ENCODE results near the gene DOK6.

Gene DOK6

DNA sequence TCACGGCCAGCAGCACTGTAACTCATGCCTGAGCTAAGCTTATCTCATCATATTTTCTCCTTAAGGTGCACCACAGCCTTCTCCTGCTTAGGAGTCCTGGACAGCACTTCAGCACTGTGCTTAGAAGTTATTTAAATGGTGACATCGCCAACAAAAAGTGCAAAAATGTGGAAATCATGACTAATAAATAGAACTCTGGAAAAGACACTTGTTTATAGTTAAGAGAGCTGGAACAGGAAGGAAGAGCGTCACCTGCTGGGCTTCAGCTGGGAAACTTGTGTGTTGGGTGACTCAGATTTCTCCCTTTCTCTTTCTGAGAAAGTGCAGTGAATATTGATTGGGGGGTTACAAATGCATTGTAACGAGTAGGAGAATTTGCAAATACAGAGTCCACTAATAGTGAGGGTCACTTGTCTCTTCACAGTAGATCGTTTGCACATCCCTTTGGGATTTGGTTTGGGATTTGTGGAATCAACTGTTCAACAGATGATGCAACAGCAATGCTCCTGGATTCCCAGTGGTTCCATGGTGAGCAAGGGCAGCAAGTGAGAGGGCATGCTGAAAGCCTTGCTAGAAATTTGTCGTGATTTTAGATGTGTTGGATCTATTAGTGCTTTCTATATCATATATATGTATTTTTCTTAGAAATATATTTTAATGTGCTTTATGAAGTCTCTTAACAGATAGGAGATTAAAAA, 84.2 kb downstream of the DOK6 start:
- TF ChIP-seq TAF1 (IDR thresholded peaks at IDR 0.05; ENCODE audit: low read depth, low read length) (no peak), POU2F2 (IDR thresholded peaks at IDR 0.05; ENCODE audit: low read depth, low read length) (no peak), SPI1 (IDR thresholded peaks at IDR 0.05; ENCODE audit: low read depth, low read length) (no peak), POLR2A (IDR thresholded peaks at IDR 0.05; ENCODE audit: low read depth, low read length) (no peak), PAX5 (IDR thresholded peaks at IDR 0.05; ENCODE audit: insufficient read depth, low read length, severe bottlenecking) (no peak), POLR2AphosphoS5 (IDR thresholded peaks at IDR 0.05; ENCODE audit: low read depth, low read length) (no peak)
- FAIRE-seq (no peak), DNase-seq (ENCODE audit: insufficient read length, low spot score) (no peak)

DNA sequence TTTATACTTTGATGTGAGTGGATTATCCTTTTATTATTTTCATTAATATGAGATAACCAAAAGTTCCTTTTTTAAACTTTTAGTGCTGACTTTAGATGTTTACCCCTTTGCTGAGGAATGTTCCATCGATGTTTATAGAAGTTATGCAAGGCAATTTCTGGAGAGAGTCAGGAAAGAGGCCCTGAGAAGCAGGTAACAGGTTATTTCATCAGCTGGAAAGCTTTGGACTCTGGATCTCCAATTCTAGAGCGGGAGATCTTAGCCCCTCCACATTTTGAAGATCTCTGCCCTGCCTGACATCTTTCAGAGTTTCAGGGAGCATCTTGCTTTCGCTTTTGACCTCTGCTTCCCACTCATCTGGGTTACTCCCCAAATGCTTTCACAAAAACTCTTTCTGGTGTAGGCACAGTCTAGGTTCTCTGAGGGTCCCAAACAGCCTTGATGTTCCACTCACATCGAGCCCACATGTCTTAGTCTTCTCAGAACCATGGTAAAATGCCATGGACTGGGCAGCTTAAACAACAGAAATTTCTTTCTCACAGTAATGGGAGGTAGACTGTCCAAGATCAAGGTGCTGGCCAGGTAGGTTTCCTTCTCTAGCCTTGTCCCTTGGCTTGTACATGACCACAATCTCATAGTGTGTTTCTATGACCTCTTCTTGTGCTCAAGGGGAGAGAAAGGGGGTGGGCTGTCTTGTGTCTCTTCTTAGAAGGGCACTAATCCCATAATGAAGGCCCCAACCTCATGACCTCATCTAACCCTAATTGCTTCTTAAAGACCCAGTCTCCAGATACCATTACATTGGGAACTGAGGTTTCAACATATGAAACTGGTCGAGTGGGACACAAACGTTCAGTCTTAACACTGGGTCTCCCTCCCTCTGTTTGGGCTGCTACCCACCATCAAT, 87.1 kb downstream of the DOK6 start:
- FAIRE-seq: no peak
- no peak for TF ChIP-seq PAX5 (IDR thresholded peaks at IDR 0.05; ENCODE audit: insufficient read depth, low read length, severe bottlenecking)
- no peak for TF ChIP-seq POU2F2 (IDR thresholded peaks at IDR 0.05; ENCODE audit: low read depth, low read length)
- no peak for TF ChIP-seq POLR2A (IDR thresholded peaks at IDR 0.05; ENCODE audit: low read depth, low read length)
- TF ChIP-seq TAF1 (IDR thresholded peaks at IDR 0.05; ENCODE audit: low read depth, low read length): no peak
- TF ChIP-seq SPI1 (IDR thresholded peaks at IDR 0.05; ENCODE audit: low read depth, low read length): no peak
- TF ChIP-seq POLR2AphosphoS5 (IDR thresholded peaks at IDR 0.05; ENCODE audit: low read depth, low read length): no peak
- no peak for DNase-seq (ENCODE audit: insufficient read length, low spot score)

DNA sequence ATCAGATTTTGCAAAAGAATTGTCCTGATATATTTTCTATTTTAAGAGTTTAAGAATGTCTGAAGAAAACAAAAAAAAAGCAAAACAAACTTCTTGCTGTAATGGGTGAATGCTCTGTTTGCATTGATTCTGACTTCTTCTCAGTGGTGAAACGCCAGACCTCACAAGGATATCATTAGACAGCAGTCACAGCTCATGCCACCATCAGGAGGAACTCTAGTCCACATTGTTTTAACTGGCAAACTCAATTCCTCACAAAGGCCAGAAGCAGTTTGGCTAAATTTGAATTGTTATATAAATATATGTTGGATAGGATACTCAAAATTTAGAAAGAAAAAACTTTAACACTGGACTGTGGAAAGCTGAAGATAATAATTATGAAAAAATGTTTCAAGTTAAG, 89.4 kb downstream of the DOK6 start:
- DNase-seq (ENCODE audit: insufficient read length, low spot score): no peak
- FAIRE-seq: no peak
- TF ChIP-seq POLR2A (IDR thresholded peaks at IDR 0.05; ENCODE audit: low read depth, low read length): no peak
- no peak for TF ChIP-seq SPI1 (IDR thresholded peaks at IDR 0.05; ENCODE audit: low read depth, low read length)
- no peak for TF ChIP-seq POLR2AphosphoS5 (IDR thresholded peaks at IDR 0.05; ENCODE audit: low read depth, low read length)
- no peak for TF ChIP-seq POU2F2 (IDR thresholded peaks at IDR 0.05; ENCODE audit: low read depth, low read length)
- no peak for TF ChIP-seq TAF1 (IDR thresholded peaks at IDR 0.05; ENCODE audit: low read depth, low read length)
- TF ChIP-seq PAX5 (IDR thresholded peaks at IDR 0.05; ENCODE audit: insufficient read depth, low read length, severe bottlenecking): no peak

DNA sequence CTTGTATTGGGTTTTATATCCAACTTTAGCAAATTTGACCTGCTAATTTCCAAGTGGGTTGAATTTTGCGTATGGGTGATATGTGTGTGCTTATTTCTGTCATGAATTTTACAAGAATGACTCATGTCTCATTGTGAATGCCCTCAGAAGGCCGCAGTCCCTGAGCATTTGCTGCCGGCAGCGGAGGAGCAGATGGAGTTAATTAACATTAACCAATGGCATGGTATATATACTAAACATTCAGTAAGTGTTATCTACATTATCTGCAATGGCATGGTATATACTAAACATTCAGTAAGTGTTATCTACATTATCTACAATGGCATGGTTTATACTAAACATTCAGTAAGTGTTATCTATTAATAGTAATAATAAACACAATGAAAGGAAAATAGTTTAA, 90.1 kb downstream of the DOK6 start:
- no peak for DNase-seq (ENCODE audit: insufficient read length, low spot score)
- FAIRE-seq: no peak
- no peak for TF ChIP-seq TAF1 (IDR thresholded peaks at IDR 0.05; ENCODE audit: low read depth, low read length)
- no peak for TF ChIP-seq PAX5 (IDR thresholded peaks at IDR 0.05; ENCODE audit: insufficient read depth, low read length, severe bottlenecking)

DNA sequence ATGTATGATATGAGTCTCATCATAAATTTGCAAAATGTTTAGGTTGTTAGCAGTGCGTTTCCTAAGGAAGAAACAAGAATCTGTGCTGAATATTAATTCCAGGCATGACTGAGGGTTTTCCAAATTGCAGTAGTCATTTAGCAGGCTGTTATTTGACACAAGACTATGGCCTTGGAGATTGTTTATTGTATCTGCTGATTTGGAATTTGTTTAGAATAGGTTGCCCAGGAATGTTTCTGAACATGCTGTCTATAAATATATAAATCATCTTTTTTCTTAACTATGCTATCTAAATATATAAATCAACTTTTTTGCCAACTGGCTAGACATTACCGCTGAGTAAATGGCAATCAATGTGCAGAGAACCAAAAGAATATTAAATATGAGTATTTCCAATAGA, 90.9 kb downstream of the DOK6 start:
- TF ChIP-seq POU2F2 (IDR thresholded peaks at IDR 0.05; ENCODE audit: low read depth, low read length): no peak
- TF ChIP-seq POLR2AphosphoS5 (IDR thresholded peaks at IDR 0.05; ENCODE audit: low read depth, low read length): no peak
- TF ChIP-seq SPI1 (IDR thresholded peaks at IDR 0.05; ENCODE audit: low read depth, low read length): no peak
- no peak for TF ChIP-seq POLR2A (IDR thresholded peaks at IDR 0.05; ENCODE audit: low read depth, low read length)
- FAIRE-seq: no peak

DNA sequence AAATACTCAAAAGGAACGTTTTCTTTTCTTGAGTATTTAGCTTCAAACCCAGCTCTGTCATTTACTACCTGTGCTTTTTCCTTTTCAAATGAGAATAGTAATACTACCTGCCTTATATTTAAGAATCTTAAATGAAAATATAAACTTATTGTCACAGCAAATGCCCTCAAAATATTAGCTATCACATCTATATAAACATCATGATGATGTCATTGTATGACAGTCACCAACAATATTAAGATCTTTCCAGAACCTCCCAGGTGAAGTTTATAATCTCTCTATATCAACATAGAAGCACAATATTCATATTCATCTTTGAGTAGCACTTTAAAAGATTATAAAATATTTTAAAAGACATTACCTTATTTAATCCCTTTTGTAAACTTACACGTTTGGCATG, 92.2 kb downstream of the DOK6 start:
- TF ChIP-seq POU2F2 (IDR thresholded peaks at IDR 0.05; ENCODE audit: low read depth, low read length): no peak
- TF ChIP-seq POLR2A (IDR thresholded peaks at IDR 0.05; ENCODE audit: low read depth, low read length): no peak
- TF ChIP-seq PAX5 (IDR thresholded peaks at IDR 0.05; ENCODE audit: insufficient read depth, low read length, severe bottlenecking): no peak
- no peak for TF ChIP-seq SPI1 (IDR thresholded peaks at IDR 0.05; ENCODE audit: low read depth, low read length)
- TF ChIP-seq POLR2AphosphoS5 (IDR thresholded peaks at IDR 0.05; ENCODE audit: low read depth, low read length): no peak
- TF ChIP-seq TAF1 (IDR thresholded peaks at IDR 0.05; ENCODE audit: low read depth, low read length): no peak
- DNase-seq (ENCODE audit: insufficient read length, low spot score) (no peak), FAIRE-seq (no peak)

More for the DNA sequence above, 90.9 kb downstream of the DOK6 start:
- no peak for DNase-seq (ENCODE audit: insufficient read length, low spot score)

DNA sequence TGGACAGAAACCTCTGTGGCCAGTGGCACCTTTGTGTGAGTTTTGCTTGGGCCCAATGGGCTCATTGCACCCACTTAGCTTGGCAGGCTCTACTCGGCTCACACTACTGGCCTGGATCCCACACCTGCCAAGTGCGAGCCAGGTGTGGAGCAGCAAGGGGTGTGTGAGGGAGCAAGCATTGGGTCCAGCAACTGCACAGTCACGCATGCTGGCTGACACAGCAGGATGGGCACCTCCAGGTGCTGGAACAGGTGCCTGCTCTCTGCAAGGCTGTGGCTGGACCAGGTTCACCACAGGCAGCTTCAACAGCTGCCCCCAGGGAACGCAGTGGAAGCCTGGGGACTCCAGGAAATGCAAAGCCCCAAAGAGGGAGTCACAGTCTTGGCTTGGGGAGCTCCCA, 94.2 kb downstream of the DOK6 start:
- no peak for FAIRE-seq
- DNase-seq (ENCODE audit: insufficient read length, low spot score): no peak
- TF ChIP-seq TAF1 (IDR thresholded peaks at IDR 0.05; ENCODE audit: low read depth, low read length) (no peak), SPI1 (IDR thresholded peaks at IDR 0.05; ENCODE audit: low read depth, low read length) (no peak), PAX5 (IDR thresholded peaks at IDR 0.05; ENCODE audit: insufficient read depth, low read length, severe bottlenecking) (no peak), POLR2A (IDR thresholded peaks at IDR 0.05; ENCODE audit: low read depth, low read length) (no peak)

DNA sequence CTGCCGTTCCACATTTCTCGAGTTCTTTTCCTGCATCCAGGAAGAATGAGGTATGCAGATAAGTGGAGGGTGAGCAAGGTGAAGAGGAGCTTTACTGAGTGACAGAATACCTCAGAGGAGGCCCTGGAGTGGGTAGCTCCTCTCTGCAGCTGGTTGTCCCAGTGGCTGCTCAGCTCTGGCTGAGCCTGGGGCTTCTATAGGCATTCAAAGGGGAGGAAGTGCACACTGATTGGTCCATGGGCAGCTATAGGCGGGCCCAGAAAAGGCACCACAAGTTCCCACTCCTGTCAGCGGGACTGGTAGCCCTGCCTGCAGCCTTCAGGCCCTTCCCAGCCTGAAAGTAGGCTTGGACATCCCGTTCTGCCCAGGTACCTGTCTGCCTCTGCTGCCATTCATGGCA, 94.7 kb downstream of the DOK6 start:
- FAIRE-seq (no peak), DNase-seq (ENCODE audit: insufficient read length, low spot score) (no peak)
- TF ChIP-seq POLR2A (IDR thresholded peaks at IDR 0.05; ENCODE audit: low read depth, low read length) (no peak), SPI1 (IDR thresholded peaks at IDR 0.05; ENCODE audit: low read depth, low read length) (no peak), TAF1 (IDR thresholded peaks at IDR 0.05; ENCODE audit: low read depth, low read length) (no peak), PAX5 (IDR thresholded peaks at IDR 0.05; ENCODE audit: insufficient read depth, low read length, severe bottlenecking) (no peak), POLR2AphosphoS5 (IDR thresholded peaks at IDR 0.05; ENCODE audit: low read depth, low read length) (no peak), POU2F2 (IDR thresholded peaks at IDR 0.05; ENCODE audit: low read depth, low read length) (no peak)

DNA sequence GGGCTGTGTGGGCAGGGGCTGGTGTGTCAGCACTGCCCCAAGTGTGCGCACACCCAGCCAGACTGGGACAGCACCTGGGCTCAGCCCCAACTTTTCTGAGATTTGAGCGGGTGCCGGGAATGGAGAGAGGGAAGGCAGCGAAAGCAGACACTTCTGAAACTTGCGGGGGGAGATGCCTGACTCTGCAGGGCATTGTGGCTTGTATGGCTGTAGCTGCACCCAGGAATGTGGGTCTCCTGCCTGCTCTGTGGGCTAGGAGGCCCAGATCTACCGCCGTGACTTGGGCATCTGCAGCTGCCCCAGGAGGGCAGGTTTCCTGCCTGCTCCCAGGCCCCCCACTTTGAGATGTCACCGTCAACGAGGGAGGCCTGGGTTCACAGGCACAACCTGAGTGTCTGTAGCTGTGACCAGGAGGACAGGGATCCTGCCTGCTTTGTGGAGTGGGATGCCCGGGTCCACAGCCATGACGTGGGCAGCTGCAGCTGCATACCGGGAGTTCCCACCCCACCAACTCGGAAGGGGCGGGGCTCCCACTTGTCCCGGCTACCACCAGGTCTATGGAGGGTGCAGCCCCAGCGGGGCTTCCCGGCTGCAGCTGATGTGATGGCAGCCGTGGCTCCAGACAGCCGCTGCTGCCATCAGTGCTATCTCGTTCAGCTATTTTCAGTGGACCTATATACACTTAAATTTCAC, 95.3 kb downstream of the DOK6 start:
- no peak for FAIRE-seq
- no peak for DNase-seq (ENCODE audit: insufficient read length, low spot score)
- TF ChIP-seq SPI1 (IDR thresholded peaks at IDR 0.05; ENCODE audit: low read depth, low read length) (no peak), TAF1 (IDR thresholded peaks at IDR 0.05; ENCODE audit: low read depth, low read length) (no peak), POU2F2 (IDR thresholded peaks at IDR 0.05; ENCODE audit: low read depth, low read length) (no peak), POLR2A (IDR thresholded peaks at IDR 0.05; ENCODE audit: low read depth, low read length) (no peak), PAX5 (IDR thresholded peaks at IDR 0.05; ENCODE audit: insufficient read depth, low read length, severe bottlenecking) (no peak), POLR2AphosphoS5 (IDR thresholded peaks at IDR 0.05; ENCODE audit: low read depth, low read length) (no peak)

Measured in GM12891 (cell line).